SIG-M5 (cell line): ENCODE results near the gene BORCS6.
"Not testable (repeated sequence)": the region's sequence is repeated elsewhere in the genome, so short reads cannot be mapped to it uniquely, and the experiment has no call there.

Experiments
- DNase-seq: peaks from one replicate; lab custom pipeline; 2025; lab: John Stamatoyannopoulos, UW

The BORCS6 gene

GRCh38 chr17:8189711-8190477, at the start of gene BORCS6:
BORCS6 (minus strand) TSS chr17:8190180; CDS start chr17:8190140, 40 bp downstream.
- peak; percentile 94 for DNase-seq

- DNase-seq = no peak
These were observed 47.9 kb upstream of the BORCS6 start for GRCh38 chr17:8237886-8238285.

GRCh38 chr17:8237175-8237574, 47.2 kb upstream of the BORCS6 start:
- no peak for DNase-seq

GRCh38 chr17:8235676-8236075, 45.7 kb upstream of the BORCS6 start:
- no peak for DNase-seq

GRCh38 chr17:8234361-8235270, 44.6 kb upstream of the BORCS6 start:
- no peak for DNase-seq

GRCh38 chr17:8231701-8232100, 41.7 kb upstream of the BORCS6 start:
- no peak for DNase-seq

GRCh38 chr17:8227238-8227581, 37.2 kb upstream of the BORCS6 start:
- no peak for DNase-seq

GRCh38 chr17:8226536-8227237, 36.7 kb upstream of the BORCS6 start:
- DNase-seq = no peak

GRCh38 chr17:8225813-8226535, 36.0 kb upstream of the BORCS6 start:
- no peak for DNase-seq

GRCh38 chr17:8224891-8225812, 35.2 kb upstream of the BORCS6 start:
- no peak for DNase-seq

GRCh38 chr17:8223356-8224126, 33.6 kb upstream of the BORCS6 start:
- DNase-seq = no peak

- DNase-seq = peak; percentile 59
These were observed 32.8 kb upstream of the BORCS6 start for GRCh38 chr17:8222630-8223355.

- DNase-seq = no peak
These were observed 32.3 kb upstream of the BORCS6 start for GRCh38 chr17:8222380-8222629.

- DNase-seq = peak; percentile 42
These were observed 31.8 kb upstream of the BORCS6 start for GRCh38 chr17:8221663-8222379.

GRCh38 chr17:8220783-8221662, 31.0 kb upstream of the BORCS6 start:
- DNase-seq = peak; percentile 17

GRCh38 chr17:8214000-8214399, 24.0 kb upstream of the BORCS6 start:
- not testable (repeated sequence) for DNase-seq

- no peak for DNase-seq
These were observed 22.6 kb upstream of the BORCS6 start for GRCh38 chr17:8212312-8213180.
